ENCODE data around the gene RALGPS2.

DNA sequence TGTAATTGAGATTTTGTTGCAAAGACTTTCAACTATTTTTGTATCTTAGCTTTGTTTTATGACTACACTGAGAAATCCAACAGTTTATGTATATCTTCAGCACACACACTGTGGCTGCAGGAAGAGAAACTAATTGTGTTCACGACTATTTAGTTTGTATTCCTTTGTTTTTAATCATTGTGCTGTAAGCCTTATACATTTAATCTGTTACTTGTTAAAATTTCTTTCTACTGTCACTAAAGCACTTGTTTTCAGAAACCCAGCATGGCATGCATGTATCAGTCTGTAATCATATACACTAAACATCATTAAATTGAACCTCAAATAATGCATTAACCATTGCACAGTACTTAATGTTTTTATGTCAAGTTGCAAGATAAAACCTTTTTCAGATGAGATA is 145.2 kb downstream of the RALGPS2 start:
- no peak for TF ChIP-seq REST (IDR thresholded peaks at IDR 0.05; ENCODE audit: unreplicated experiment)
- TF ChIP-seq, protein P1, sequence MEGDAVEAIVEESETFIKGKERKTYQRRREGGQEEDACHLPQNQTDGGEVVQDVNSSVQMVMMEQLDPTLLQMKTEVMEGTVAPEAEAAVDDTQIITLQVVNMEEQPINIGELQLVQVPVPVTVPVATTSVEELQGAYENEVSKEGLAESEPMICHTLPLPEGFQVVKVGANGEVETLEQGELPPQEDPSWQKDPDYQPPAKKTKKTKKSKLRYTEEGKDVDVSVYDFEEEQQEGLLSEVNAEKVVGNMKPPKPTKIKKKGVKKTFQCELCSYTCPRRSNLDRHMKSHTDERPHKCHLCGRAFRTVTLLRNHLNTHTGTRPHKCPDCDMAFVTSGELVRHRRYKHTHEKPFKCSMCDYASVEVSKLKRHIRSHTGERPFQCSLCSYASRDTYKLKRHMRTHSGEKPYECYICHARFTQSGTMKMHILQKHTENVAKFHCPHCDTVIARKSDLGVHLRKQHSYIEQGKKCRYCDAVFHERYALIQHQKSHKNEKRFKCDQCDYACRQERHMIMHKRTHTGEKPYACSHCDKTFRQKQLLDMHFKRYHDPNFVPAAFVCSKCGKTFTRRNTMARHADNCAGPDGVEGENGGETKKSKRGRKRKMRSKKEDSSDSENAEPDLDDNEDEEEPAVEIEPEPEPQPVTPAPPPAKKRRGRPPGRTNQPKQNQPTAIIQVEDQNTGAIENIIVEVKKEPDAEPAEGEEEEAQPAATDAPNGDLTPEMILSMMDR (conservative IDR thresholded peaks at IDR 0.05; ENCODE audit: low read depth in 2 of 2) = no peak
- TF ChIP-seq CREB1 (CRISPR knock-in tag; IDR thresholded peaks at IDR 0.05; ENCODE audit: low read depth) = no peak
- no peak for TF ChIP-seq EZH2phosphoT487 (IDR thresholded peaks at IDR 0.05; ENCODE audit: unreplicated experiment)

All from GM23338 (cell line).